Endothelial cell of umbilical vein (primary cell): Measurements from ENCODE around the gene MED4. TPM values are rescaled to one million over a fixed set of nuclear protein-coding genes. Genes with fewer than 3 reads are reported as not detected.

ENCODE experiments used
- BruUV-seq: library from RNA; stranded (reverse); fragments of 400-500 nt; replicated peaks from 2 replicates; lab custom pipeline; 2021; lab: Mats Ljungman, UMichigan
- CTCF ChIA-PET: fragments of 300-600, 350-600 bp; sonication (Branson Sonifier 250); formaldehyde crosslinking; loops from one replicate; lab custom pipeline; 2021; ENCODE audit warnings: antibody characterized with exemption, inconsistent platforms; lab: Charles Lee
- POLR2A ChIA-PET: fragments of 300-600, 350-600 bp; sonication (Branson Sonifier 250); formaldehyde crosslinking; loops from one replicate; lab custom pipeline; 2021; ENCODE audit warnings: antibody characterized with exemption, inconsistent platforms; lab: Charles Lee
- DNase-seq: peaks from one replicate; pipeline ENCODE4 v3.0.0-alpha.2; 2011; ENCODE audit warnings: low read depth, low spot score
- FAIRE-seq: peaks from 2 replicates; lab custom pipeline; 2011; peaks lifted over from hg19 to GRCh38; lab: Jason Lieb, UNC
- H2AFZ ChIP-seq: 2 replicates; pipeline ENCODE4 v1.6.0; 2012; ENCODE audit warnings: low read depth, low read length, control low read depth, inconsistent platforms
- H3K27ac ChIP-seq: 2 replicates; pipeline ENCODE4 v1.5.1; 2011; ENCODE audit warnings: low read depth, mild to moderate bottlenecking, control low read depth, low read length, moderate library complexity; ENCODE audit not compliant: insufficient read depth
- H3K27me3 ChIP-seq, 2 experiments: 2 replicates each; pipeline versions ENCODE4 v1.6.0 to v1.6.1; 2011; ENCODE audit warnings: low read length in 2 of 2, mixed read lengths in 1 of 2; ENCODE audit not compliant: control insufficient read depth in 2 of 2, insufficient read depth in 2 of 2
- H3K36me3 ChIP-seq, 2 experiments: 2 replicates in 1 of 2; 3 replicates in 1 of 2; pipeline ENCODE4 v1.5.1; 2011; ENCODE audit warnings: low read length in 2 of 2, mild to moderate bottlenecking in 1 of 2, moderate library complexity in 1 of 2; ENCODE audit not compliant: control insufficient read depth in 2 of 2, insufficient read depth in 2 of 2; ENCODE audit errors: extremely low read depth in 1 of 2
- H3K4me1 ChIP-seq: 3 replicates; pipeline ENCODE4 v1.5.1; 2011; ENCODE audit warnings: mild to moderate bottlenecking, low read length; ENCODE audit not compliant: control insufficient read depth, insufficient read depth; ENCODE audit errors: extremely low read depth
- H3K4me2 ChIP-seq: 2 replicates; pipeline ENCODE4 v1.6.1; 2011; ENCODE audit warnings: low read length, control low read depth, mixed read lengths; ENCODE audit not compliant: insufficient read depth
- H3K4me3 ChIP-seq, 3 experiments: fragments of 200-600 bp in 1 of 3; sonication (generic), shearing (Covaris generic) in 1 of 3; replicated peaks in 1 of 3; 2 replicates each; pipeline ENCODE4 v1.5.1; 2011 to 2016; ENCODE audit warnings: control low read depth in 3 of 3, low read length in 3 of 3, mild to moderate bottlenecking in 2 of 3, inconsistent platforms in 1 of 3, low read depth in 1 of 3, moderate library complexity in 1 of 3; ENCODE audit not compliant: insufficient read depth in 1 of 3
- H3K79me2 ChIP-seq: 2 replicates; pipeline ENCODE4 v1.6.0; 2012; ENCODE audit warnings: low read length, inconsistent platforms; ENCODE audit not compliant: control insufficient read depth, insufficient read depth
- H3K9ac ChIP-seq: replicated peaks from 2 replicates; pipeline ENCODE3; 2011; ENCODE audit warnings: low read length, control low read depth; ENCODE audit not compliant: insufficient read depth; ENCODE audit errors: extremely low read depth
- H3K9me1 ChIP-seq: replicated peaks from 3 replicates; pipeline ENCODE4 v1.6.0; 2011; ENCODE audit warnings: mild to moderate bottlenecking, low read length; ENCODE audit not compliant: control insufficient read depth, insufficient read depth; ENCODE audit errors: extremely low read depth
- H3K9me3 ChIP-seq: replicated peaks from 2 replicates; pipeline ENCODE4 v1.5.1; 2012; ENCODE audit warnings: low read length, inconsistent platforms; ENCODE audit not compliant: control insufficient read depth, insufficient read depth
- H4K20me1 ChIP-seq: replicated peaks from 2 replicates; pipeline ENCODE3; 2011; ENCODE audit warnings: mild to moderate bottlenecking, low read length; ENCODE audit not compliant: control insufficient read depth, insufficient read depth; ENCODE audit errors: extremely low read depth
- EZH2 ChIP-seq: IDR thresholded peaks from 2 replicates; pipeline ENCODE4 v1.6.1; 2012; ENCODE audit warnings: borderline replicate concordance, low read depth, mild to moderate bottlenecking, moderate library complexity, low read length, inconsistent platforms; ENCODE audit not compliant: severe bottlenecking
- FOS ChIP-seq: IDR thresholded peaks from 2 replicates; pipeline ENCODE4 v1.6.1; 2011; ENCODE audit warnings: mild to moderate bottlenecking, low read length, moderate library complexity, borderline replicate concordance; ENCODE audit not compliant: insufficient read depth
- GATA2 ChIP-seq: IDR thresholded peaks from 2 replicates; pipeline ENCODE4 v1.7.0; 2011; ENCODE audit warnings: low read depth, mild to moderate bottlenecking, moderate library complexity, mixed read lengths, low read length; ENCODE audit not compliant: insufficient read length, insufficient read depth
- JUN ChIP-seq: IDR thresholded peaks from 2 replicates; pipeline ENCODE4 v1.6.1; 2011; ENCODE audit warnings: borderline replicate concordance, low read depth; ENCODE audit not compliant: insufficient read length, insufficient read depth
- MYC ChIP-seq: IDR thresholded peaks from one replicate; pipeline ENCODE4 v1.6.1; 2011; ENCODE audit warnings: mild to moderate bottlenecking, low read depth, low read length
- POLR2A ChIP-seq: IDR thresholded peaks from 2 replicates; pipeline ENCODE4 v1.6.1; 2012; ENCODE audit warnings: low read depth, mild to moderate bottlenecking, control low read depth, low read length
- POLR2AphosphoS5 ChIP-seq: IDR thresholded peaks from 2 replicates; pipeline ENCODE4 v1.6.1; 2012; ENCODE audit warnings: low read depth, mild to moderate bottlenecking, control low read depth, low read length, moderate library complexity; ENCODE audit not compliant: insufficient read depth
- dilution Hi-C: fragments of 300-500 bp; cut with MboI; formaldehyde crosslinking; loops from one replicate; pipeline ENCODE4 v1.15.0; 2019; ENCODE audit warnings: low sequenced_read_pairs; ENCODE audit not compliant: extremely low pct_ligation_motif_present
- intact Hi-C: fragments of 100-400 bp; cut with micrococcal nuclease; formaldehyde crosslinking; loops from one replicate; pipeline ENCODE4 v1.10.0; 2022
- polyA plus RNA-seq, 4 experiments: library from polyadenylated mRNA; depleted of rRNA in 3 of 4; stranded (reverse) in 3 of 4; unstranded in 1 of 4; fragments of >200 nt; gene quantifications; 2 replicates each; pipeline versions ENCODE4 v1.2.1 to v1.2.3, GENCODE V29; 2011 to 2012; ENCODE audit warnings: missing spikeins in 1 of 4
- total RNA-seq: library from RNA; stranded (reverse); gene quantifications from 2 replicates; pipeline ENCODE4 v1.2.3, GENCODE V29; 2021
- TF ChIP-seq, protein P1 (sequence below): IDR thresholded peaks from 2 replicates; pipeline ENCODE4 v1.6.1; 2011; ENCODE audit not compliant: insufficient read depth, insufficient read length
- TF ChIP-seq, protein P2 (sequence below), 2 donors: IDR thresholded peaks; 1 replicate in 1 of 2; 2 replicates in 1 of 2; pipeline ENCODE4 v1.5.1; 2011; ENCODE audit warnings: low read length in 2 of 2, mild to moderate bottlenecking in 2 of 2, moderate library complexity in 2 of 2, control low read depth in 1 of 2, inconsistent platforms in 1 of 2, low read depth in 1 of 2; ENCODE audit not compliant: insufficient read depth in 1 of 2; ENCODE audit errors: extremely low read depth in 1 of 2

The MED4 gene
- total and polyA plus RNA-seq, 2 donors (not counting 3 experiments of a cell fraction or from before 2014, with no cell fraction given), result 21.9 to 43.3 TPM

DNA sequence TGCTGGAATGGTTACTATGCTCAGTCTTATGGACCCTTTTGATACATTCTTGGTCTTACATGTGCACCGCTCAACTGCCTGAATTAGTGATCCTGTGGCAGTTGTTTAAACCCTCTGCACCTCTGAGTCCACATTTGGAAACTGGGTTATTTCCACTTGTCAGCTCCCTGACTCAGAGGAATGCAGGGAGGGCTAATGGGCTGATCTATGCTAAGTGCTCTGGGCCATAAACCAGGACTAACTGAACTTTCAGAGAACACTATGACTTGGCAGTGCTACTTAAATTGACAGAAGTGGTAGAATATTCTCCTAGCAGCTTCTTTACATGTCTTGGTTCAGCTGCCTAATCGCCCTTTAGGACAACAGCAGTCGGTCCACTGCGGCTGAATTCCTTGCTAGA is 26.8 kb upstream of the MED4 start:
- Histone ChIP-seq H3K79me2 (no peaks in the 10 kb centered on the region), H4K20me1 (no peaks in the 10 kb centered on the region), H3K4me3 (no peak overlapping the region), H3K9me1 (no peaks in the 10 kb centered on the region), H3K27ac (no peak overlapping the region), H3K9me3 (no peaks in the 10 kb centered on the region), H3K27me3 (peaks cover 10% of the 10 kb centered on the region in 2 experiments), H3K9ac (no peak overlapping the region), H3K36me3 (no peaks in the 10 kb centered on the region), H3K4me2 (no peak overlapping the region), H3K4me1 (peaks cover 11% of the 10 kb centered on the region), H2AFZ (no peak overlapping the region)
- intact Hi-C loops, result no loop called here
- TF ChIP-seq JUN (no peak), EZH2 (no peak), GATA2 (no peak), MYC (no peak), FOS (no peak), POLR2AphosphoS5 (no peak), POLR2A (no peak)
- TF ChIP-seq, protein P1, sequence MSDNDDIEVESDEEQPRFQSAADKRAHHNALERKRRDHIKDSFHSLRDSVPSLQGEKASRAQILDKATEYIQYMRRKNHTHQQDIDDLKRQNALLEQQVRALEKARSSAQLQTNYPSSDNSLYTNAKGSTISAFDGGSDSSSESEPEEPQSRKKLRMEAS, result no peak
- TF ChIP-seq, protein P2, sequence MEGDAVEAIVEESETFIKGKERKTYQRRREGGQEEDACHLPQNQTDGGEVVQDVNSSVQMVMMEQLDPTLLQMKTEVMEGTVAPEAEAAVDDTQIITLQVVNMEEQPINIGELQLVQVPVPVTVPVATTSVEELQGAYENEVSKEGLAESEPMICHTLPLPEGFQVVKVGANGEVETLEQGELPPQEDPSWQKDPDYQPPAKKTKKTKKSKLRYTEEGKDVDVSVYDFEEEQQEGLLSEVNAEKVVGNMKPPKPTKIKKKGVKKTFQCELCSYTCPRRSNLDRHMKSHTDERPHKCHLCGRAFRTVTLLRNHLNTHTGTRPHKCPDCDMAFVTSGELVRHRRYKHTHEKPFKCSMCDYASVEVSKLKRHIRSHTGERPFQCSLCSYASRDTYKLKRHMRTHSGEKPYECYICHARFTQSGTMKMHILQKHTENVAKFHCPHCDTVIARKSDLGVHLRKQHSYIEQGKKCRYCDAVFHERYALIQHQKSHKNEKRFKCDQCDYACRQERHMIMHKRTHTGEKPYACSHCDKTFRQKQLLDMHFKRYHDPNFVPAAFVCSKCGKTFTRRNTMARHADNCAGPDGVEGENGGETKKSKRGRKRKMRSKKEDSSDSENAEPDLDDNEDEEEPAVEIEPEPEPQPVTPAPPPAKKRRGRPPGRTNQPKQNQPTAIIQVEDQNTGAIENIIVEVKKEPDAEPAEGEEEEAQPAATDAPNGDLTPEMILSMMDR (IDR thresholded peaks at IDR 0.05; ENCODE audit: extremely low read depth in 1 of 2, insufficient read depth in 1 of 2, low read depth in 1 of 2, low read length in 2 of 2), result no peak
- CTCF ChIA-PET, result interaction anchor here (0.8 kb wide), 1 partner anchor 111 kb away, joined by 3 read pairs; the partner anchor contains the start of gene ITM2B
- POLR2A ChIA-PET, result no interaction called here
- dilution Hi-C loops, result no loop called here
- BruUV-seq, result no TSS peak
- no peak for DNase-seq
- FAIRE-seq, result no peak
